ENCODE measurements around the gene SERPINB3. TPM values are rescaled to one million over a fixed set of nuclear protein-coding genes. Genes with fewer than 3 reads are reported as not detected.
"Not testable (repeated sequence)": the region's sequence is repeated elsewhere in the genome, so short reads cannot be mapped to it uniquely, and the experiment has no call there.

Gene SERPINB3
- total RNA-seq, 2 donors from 2014 or later: not detected

DNA sequence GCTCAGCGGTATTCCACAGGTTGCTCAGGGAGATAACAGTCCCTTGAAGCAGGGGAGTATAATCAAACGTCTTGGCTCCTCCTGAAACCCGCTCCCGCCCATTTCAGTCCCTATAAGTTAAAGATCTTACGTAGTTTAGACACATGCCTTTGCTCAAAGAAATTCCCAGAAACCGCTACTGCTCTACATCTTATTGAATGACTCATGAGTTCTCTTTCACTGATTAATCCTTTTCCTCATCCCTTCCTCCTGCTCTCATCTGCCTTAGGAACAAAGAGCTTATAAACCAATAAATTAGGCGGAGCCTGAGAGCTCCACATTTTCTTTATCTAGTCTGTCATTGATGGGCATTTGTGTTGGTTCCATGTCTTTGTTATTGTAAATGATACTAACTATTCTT, 13.5 kb downstream of the SERPINB3 start:
- 54 to 58% methylated on average over 7 of the region's 7 CpGs for WGBS, 2 donors
- Histone ChIP-seq H3K27me3 (no peaks in the 10 kb centered on the region), H3K36me3 (replicated peaks in 1 of 2; ENCODE audit: insufficient read depth in 1 of 2, low read depth in 2 of 2) (no peaks in the 10 kb centered on the region), H3K4me1 (no peaks in the 10 kb centered on the region), H3K9me3 (no peaks in the 10 kb centered on the region), H3K4me3 (no peak overlapping the region), H3K27ac (no peak overlapping the region)
- TF ChIP-seq POLR2A (IDR thresholded peaks at IDR 0.05): no peak
- TF ChIP-seq, protein P1, sequence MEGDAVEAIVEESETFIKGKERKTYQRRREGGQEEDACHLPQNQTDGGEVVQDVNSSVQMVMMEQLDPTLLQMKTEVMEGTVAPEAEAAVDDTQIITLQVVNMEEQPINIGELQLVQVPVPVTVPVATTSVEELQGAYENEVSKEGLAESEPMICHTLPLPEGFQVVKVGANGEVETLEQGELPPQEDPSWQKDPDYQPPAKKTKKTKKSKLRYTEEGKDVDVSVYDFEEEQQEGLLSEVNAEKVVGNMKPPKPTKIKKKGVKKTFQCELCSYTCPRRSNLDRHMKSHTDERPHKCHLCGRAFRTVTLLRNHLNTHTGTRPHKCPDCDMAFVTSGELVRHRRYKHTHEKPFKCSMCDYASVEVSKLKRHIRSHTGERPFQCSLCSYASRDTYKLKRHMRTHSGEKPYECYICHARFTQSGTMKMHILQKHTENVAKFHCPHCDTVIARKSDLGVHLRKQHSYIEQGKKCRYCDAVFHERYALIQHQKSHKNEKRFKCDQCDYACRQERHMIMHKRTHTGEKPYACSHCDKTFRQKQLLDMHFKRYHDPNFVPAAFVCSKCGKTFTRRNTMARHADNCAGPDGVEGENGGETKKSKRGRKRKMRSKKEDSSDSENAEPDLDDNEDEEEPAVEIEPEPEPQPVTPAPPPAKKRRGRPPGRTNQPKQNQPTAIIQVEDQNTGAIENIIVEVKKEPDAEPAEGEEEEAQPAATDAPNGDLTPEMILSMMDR (IDR thresholded peaks at IDR 0.05): no peak
- no peak for ATAC-seq
- intact Hi-C loops (cut with DNase I): no loop called here
- DNase-seq: no peak

DNA sequence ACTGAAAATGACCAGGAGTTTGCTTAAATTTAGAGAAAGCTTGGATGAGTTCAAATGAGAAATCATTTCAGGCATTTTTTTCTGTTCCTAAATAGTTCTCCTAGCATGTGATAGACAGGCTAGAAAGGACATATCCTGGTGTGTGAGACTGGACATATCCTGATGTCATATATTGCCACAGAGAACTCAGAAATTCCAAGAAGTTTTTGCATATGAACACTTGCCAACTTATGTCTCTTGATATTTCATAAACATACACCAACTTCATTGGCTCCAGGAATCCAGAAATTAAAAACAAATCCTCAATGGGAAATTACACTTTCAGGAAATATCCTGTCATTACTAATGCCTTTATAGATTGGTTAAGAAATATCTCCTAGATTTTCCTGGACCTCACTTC, 14.8 kb downstream of the SERPINB3 start:
- no peak overlapping the region for H3K27ac ChIP-seq
- intact Hi-C loops (cut with DNase I): no loop called here

DNA sequence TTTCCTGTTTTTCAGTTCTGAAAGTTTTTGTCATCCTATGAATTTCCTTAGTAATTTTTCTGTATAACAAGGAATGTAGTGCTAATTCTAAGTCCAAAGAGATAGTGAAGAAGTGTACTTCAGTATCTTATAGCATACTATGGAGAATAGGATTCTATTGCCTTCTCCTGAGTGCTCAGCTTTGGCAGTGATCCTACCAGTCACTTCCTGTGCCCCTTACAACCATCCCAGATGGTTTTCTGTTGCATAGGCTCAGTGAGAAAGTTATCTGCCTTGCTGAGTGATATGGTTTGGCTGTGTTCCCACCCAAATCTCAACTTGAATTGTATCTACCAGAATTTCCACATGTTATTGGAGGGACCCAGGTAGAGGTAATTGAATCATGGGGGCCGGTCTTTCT, 17.0 kb downstream of the SERPINB3 start:
- H3K27ac ChIP-seq; DNase-seq; H3K27me3 ChIP-seq; H3K4me1 ChIP-seq; H3K9me3 ChIP-seq; intact Hi-C loops (cut with DNase I); H3K36me3 ChIP-seq (replicated peaks in 1 of 2; ENCODE audit: insufficient read depth in 1 of 2, low read depth in 2 of 2); H3K4me3 ChIP-seq; ATAC-seq: not testable (repeated sequence)
- 85 to 93% methylated on average over 1 of the region's 1 CpG for WGBS, 2 donors

More for the DNA sequence above, 14.8 kb downstream of the SERPINB3 start:
- no peak overlapping the region for H3K4me3 ChIP-seq
- H3K9me3 ChIP-seq: no peaks in the 10 kb centered on the region
- no peaks in the 10 kb centered on the region for H3K36me3 ChIP-seq (replicated peaks in 1 of 2; ENCODE audit: insufficient read depth in 1 of 2, low read depth in 2 of 2)
- no peaks in the 10 kb centered on the region for H3K27me3 ChIP-seq
- ATAC-seq (no peak), DNase-seq (no peak)
- no peak for TF ChIP-seq POLR2A (IDR thresholded peaks at IDR 0.05)
- TF ChIP-seq, protein P1 (IDR thresholded peaks at IDR 0.05): no peak
- no peaks in the 10 kb centered on the region for H3K4me1 ChIP-seq

DNA sequence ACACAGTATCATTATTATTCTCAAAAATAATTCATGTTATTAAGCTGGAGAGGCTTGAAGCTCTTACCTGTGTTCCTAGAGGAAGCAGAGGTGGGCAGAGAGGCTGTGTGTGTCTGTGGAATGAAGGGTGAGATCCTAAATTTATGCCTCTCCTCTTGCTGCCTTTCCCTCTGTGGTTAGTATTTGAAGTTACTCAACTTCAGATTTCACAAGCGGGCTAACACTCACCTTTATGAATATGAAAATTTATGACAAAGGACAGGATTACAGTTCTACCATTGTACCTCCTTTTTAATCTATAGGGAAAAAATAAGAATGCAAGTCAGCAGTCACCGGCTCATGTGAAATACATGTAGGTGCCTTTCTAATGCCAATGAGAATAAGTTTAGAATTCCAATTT, 17.6 kb downstream of the SERPINB3 start, which contains the start of gene SERPINB4:
Gene SERPINB4, minus strand, starts transcription at position 115 of the 400 bp plus-strand sequence. CDS start 679 bp downstream, outside the sequence.
- H3K9me3 ChIP-seq; DNase-seq; H3K4me1 ChIP-seq; intact Hi-C loops (cut with DNase I); H3K36me3 ChIP-seq (replicated peaks in 1 of 2; ENCODE audit: insufficient read depth in 1 of 2, low read depth in 2 of 2); H3K27ac ChIP-seq; H3K4me3 ChIP-seq; H3K27me3 ChIP-seq; ATAC-seq: not testable (repeated sequence)
- 79 to 90% methylated on average over 1 to 2 of the region's 2 CpGs for WGBS, 2 donors

DNA sequence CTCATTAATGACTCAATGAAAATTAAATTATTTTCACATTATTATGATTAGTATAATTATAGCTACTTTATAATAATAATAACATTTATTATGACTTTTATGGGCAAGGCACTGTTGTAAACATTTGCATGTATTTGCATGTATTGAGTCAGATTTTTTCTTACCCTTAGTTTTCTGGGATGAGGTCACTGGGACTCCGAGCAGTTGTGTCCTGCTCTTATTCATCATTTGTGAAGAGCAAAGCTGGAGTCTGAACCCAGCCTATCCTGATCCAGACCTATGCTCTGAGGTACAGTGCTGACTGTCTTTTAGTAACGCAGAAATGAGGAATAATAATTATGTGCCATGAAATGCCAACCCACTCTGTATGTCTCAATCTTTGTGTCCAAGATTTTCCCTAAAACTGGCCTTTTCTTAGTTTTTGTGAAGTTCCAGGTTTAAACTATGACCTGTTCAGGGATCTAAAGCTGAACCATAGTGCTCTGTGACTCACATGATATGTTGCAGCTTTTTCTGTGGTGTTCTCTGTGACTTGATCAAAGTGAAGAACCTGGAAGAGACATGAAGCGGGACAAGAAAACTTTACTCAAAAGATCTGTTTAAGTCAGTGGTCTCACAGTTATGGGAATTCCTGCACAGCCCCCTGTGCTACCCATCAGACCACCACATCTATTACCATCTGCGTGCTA, 18.9 kb downstream of the SERPINB3 start:
- H3K9me3 ChIP-seq; H3K27ac ChIP-seq; H3K4me3 ChIP-seq; ATAC-seq; H3K36me3 ChIP-seq (replicated peaks in 1 of 2; ENCODE audit: insufficient read depth in 1 of 2, low read depth in 2 of 2); H3K27me3 ChIP-seq; intact Hi-C loops (cut with DNase I); H3K4me1 ChIP-seq; DNase-seq: not testable (repeated sequence)
- 74 to 81% methylated on average over 4 of the region's 4 CpGs for WGBS, 2 donors

DNA sequence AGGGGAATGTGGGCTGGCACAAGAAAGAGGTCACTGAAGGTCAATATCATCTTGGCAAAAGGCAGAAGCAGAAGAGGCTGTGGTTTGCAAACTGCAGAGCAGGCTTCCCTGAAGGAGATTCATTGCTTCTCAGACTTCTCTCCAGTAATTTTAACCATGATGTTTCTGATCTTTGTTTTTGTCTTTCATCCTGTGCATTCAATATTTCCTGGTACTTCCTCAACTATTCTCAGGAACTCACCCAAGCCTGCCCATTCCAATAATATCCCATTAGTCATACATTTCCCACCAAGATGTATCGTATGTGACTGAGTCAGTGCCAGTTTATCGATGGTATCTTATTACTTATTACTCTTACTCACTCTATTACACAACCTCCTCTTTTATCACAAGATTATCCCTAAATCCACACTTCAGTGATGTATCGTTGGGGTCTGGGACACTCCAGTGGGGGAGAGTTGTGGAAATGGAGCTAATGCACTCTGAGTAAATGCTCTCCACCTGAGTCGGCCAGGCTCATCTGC, 20.5 kb downstream of the SERPINB3 start:
- H3K4me3 ChIP-seq; DNase-seq; H3K27me3 ChIP-seq; H3K36me3 ChIP-seq (replicated peaks in 1 of 2; ENCODE audit: insufficient read depth in 1 of 2, low read depth in 2 of 2); ATAC-seq; H3K4me1 ChIP-seq; H3K9me3 ChIP-seq; H3K27ac ChIP-seq; intact Hi-C loops (cut with DNase I): not testable (repeated sequence)
- 68 to 80% methylated on average over 4 of the region's 4 CpGs for WGBS, 2 donors

DNA sequence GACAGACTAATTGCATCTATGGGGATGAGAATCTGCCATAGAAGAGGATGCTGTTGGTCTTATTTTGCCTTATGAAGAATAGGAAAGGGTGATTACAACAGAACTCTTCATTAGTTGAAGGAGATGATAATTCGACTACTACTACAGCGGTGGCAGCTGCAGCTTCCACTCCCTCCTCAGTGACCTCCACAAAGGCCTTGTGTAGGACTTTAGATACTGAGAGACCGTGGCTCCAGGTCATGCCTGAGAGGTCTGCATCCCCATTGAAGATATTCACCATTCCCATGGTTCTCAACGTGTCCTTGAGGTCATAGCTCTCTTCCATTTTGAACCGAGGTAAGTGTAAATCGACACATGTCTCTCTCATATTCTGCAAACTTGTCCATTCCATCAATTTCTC, 24.0 kb downstream of the SERPINB3 start:
- 69 to 81% methylated on average over 6 of the region's 6 CpGs for WGBS, 2 donors
- Histone ChIP-seq H3K9me3 (no peaks in the 10 kb centered on the region), H3K27me3 (no peaks in the 10 kb centered on the region), H3K4me1 (no peaks in the 10 kb centered on the region), H3K36me3 (replicated peaks in 1 of 2; ENCODE audit: insufficient read depth in 1 of 2, low read depth in 2 of 2) (no peaks in the 10 kb centered on the region), H3K27ac (no peak overlapping the region), H3K4me3 (no peak overlapping the region)
- TF ChIP-seq, protein P1 (IDR thresholded peaks at IDR 0.05): no peak
- no peak for TF ChIP-seq POLR2A (IDR thresholded peaks at IDR 0.05)
- DNase-seq (no peak), ATAC-seq (no peak)
- intact Hi-C loops (cut with DNase I): no loop called here

Measured in body of pancreas (tissue), 4 donors.